ENCODE data around the gene NPC1. TPM values are rescaled to one million over a fixed set of nuclear protein-coding genes. Genes with fewer than 3 reads are reported as not detected.
"Not testable (repeated sequence)": the region's sequence is repeated elsewhere in the genome, so short reads cannot be mapped to it uniquely, and the experiment has no call there.

Gene NPC1
- total and polyA plus RNA-seq, 8 donors: 7.6 to 219 (median 59.3) TPM

DNA sequence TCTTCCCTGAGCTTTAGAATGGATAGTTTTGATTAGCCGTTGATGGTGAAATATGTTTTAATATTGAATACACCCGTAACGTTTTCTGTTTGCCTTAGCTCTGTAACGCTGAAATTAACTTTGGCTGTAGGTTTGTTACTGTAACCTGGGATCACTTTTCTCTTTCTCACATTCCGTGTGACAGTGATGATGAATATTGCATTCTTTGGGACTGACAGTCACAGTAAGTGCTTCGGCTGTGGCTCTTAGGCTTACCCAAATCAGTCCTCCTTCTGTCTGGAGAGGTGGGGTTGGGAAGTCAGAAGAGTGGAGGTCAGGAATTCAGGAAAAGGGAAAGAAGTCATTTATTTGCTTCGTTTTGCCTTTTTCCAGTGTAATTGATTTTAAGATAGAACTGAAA, 65.0 kb downstream of the NPC1 start:
- TF ChIP-seq EP300 (IDR thresholded peaks at IDR 0.05) (no peak), POLR2A (IDR thresholded peaks at IDR 0.05) (no peak), POLR2AphosphoS5 (IDR thresholded peaks at IDR 0.05) (no peak)
- TF ChIP-seq, protein P1, sequence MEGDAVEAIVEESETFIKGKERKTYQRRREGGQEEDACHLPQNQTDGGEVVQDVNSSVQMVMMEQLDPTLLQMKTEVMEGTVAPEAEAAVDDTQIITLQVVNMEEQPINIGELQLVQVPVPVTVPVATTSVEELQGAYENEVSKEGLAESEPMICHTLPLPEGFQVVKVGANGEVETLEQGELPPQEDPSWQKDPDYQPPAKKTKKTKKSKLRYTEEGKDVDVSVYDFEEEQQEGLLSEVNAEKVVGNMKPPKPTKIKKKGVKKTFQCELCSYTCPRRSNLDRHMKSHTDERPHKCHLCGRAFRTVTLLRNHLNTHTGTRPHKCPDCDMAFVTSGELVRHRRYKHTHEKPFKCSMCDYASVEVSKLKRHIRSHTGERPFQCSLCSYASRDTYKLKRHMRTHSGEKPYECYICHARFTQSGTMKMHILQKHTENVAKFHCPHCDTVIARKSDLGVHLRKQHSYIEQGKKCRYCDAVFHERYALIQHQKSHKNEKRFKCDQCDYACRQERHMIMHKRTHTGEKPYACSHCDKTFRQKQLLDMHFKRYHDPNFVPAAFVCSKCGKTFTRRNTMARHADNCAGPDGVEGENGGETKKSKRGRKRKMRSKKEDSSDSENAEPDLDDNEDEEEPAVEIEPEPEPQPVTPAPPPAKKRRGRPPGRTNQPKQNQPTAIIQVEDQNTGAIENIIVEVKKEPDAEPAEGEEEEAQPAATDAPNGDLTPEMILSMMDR (IDR thresholded peaks at IDR 0.05): no peak

DNA sequence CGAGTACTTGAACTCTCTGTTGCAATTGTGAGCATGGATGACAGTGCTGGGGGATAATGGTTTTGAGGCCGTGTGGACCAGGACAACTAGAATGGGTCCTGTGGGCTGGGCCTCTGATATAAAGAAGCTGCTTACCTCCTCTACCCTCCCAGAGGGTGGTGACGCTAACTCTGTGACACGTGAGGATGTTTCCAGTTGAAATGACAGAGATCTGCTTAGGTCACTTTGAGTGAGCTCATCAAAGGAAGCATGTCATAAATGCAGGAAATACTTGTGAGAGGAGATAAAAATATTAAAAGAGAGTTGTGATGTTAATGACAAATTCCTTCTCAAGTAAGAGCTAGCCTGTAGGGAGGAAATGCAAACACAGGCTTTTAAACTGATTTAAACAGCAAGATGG, 66.6 kb downstream of the NPC1 start:
- H3K27ac ChIP-seq: no peak overlapping the region
- H3K9me3 ChIP-seq: no peaks in the 10 kb centered on the region
- TF ChIP-seq POLR2AphosphoS5 (IDR thresholded peaks at IDR 0.05) (no peak), EP300 (IDR thresholded peaks at IDR 0.05) (no peak), POLR2A (IDR thresholded peaks at IDR 0.05) (no peak)
- TF ChIP-seq, protein P1 (IDR thresholded peaks at IDR 0.05): no peak
- H3K36me3 ChIP-seq: peaks cover 65 to 100% (median 99%) of the 10 kb centered on the region in 4 donors
- WGBS, 5 donors: 76 to 87% (median 82%) methylated on average over 4 of the region's 4 CpGs
- no peak for DNase-seq
- no peak overlapping the region for H3K4me3 ChIP-seq
- intact Hi-C loops (cut with DNase I; ENCODE audit: low total_unique reads): no loop called here
- H3K27me3 ChIP-seq: no peaks in the 10 kb centered on the region
- H3K4me1 ChIP-seq: peaks cover 0 to 13% (median 8%) of the 10 kb centered on the region in 4 donors

More for the DNA sequence above, 65.0 kb downstream of the NPC1 start:
- 81 to 88% (median 82%) methylated on average over 7 of the region's 7 CpGs for WGBS, 5 donors
- no peak for DNase-seq
- H3K9me3 ChIP-seq: no peaks in the 10 kb centered on the region
- intact Hi-C loops (cut with DNase I; ENCODE audit: low total_unique reads): no loop called here
- H3K27me3 ChIP-seq: no peaks in the 10 kb centered on the region
- H3K4me1 ChIP-seq: peaks cover 0 to 8% (median under 1%) of the 10 kb centered on the region in 4 donors
- H3K4me3 ChIP-seq: no peak overlapping the region
- H3K36me3 ChIP-seq: peaks cover 79 to 100% (median 100%) of the 10 kb centered on the region in 4 donors
- peak overlapping the region in 1 of 5 donors; percentile 6 for H3K27ac ChIP-seq

DNA sequence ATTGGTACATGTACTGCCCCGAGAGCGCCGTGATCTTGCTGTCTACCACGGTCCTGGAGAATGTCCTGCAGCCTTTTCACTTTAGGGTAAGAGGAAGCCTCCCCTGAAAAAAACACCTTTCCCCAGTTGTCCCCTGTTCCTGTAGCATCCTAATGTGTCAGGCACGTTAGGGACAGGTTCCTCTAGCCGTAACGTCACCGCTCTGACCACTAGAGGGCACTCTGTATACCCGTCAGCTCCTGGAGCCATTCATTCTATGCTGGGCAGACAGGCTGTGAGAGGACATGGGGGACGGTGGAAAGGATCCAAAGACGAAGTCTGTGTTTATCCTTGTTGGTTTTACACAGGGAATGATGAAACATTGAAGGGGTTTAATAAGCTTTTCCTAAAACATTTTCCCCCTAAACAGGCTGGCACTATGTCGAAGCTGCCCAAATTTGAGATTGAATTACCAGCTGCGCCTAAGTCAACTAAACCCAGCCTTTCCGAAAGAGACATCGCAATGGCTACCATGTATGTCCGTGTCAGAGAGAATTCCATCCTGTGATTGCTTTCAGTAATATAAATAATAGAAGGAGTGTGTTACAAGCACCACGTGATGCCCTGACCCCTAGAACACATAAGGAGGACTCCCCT, 70.3 kb downstream of the NPC1 start:
- Histone ChIP-seq H3K9me3 (no peaks in the 10 kb centered on the region), H3K36me3 (peaks cover 38 to 98% (median 95%) of the 10 kb centered on the region in 4 donors), H3K4me1 (peaks cover 0 to 14% (median 8%) of the 10 kb centered on the region in 4 donors), H3K27me3 (no peaks in the 10 kb centered on the region), H3K27ac (no peak overlapping the region), H3K4me3 (no peak overlapping the region)
- TF ChIP-seq POLR2A (IDR thresholded peaks at IDR 0.05) (no peak), POLR2AphosphoS5 (IDR thresholded peaks at IDR 0.05) (peak in 1 of 3 donors; percentile 74)
- TF ChIP-seq, protein P1 (IDR thresholded peaks at IDR 0.05): peak in 5 of 7 experiments; percentile 71 to 79 (median 72)
- intact Hi-C loops (cut with DNase I; ENCODE audit: low total_unique reads): no loop called here
- WGBS, 5 donors: 39 to 45% (median 43%) methylated on average over 17 of the region's 17 CpGs
- DNase-seq: peak; percentile 77 to 92

DNA sequence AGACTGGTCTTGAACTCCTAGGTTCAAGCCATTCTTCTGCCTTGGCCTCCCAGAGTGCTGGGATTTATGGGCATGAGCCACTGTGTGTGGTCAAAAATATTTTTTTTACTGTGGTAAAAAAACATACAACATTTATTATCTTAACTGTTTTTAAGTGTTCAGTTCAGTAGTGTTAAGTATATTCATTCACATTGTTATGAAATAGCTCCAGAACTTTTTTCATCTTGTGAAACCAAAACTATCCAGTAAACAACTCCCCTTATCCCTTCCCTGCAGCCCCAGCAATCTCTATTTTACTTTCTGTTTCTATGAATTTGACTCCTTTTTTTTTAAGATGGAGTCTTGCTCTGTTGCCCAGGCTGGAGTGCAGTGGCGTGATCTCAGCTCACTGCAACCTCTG, 73.7 kb downstream of the NPC1 start:
- intact Hi-C loops (cut with DNase I; ENCODE audit: low total_unique reads): no loop called here
- Histone ChIP-seq H3K9me3 (no peaks in the 10 kb centered on the region), H3K36me3 (peaks cover 23 to 98% (median 94%) of the 10 kb centered on the region in 4 donors)

DNA sequence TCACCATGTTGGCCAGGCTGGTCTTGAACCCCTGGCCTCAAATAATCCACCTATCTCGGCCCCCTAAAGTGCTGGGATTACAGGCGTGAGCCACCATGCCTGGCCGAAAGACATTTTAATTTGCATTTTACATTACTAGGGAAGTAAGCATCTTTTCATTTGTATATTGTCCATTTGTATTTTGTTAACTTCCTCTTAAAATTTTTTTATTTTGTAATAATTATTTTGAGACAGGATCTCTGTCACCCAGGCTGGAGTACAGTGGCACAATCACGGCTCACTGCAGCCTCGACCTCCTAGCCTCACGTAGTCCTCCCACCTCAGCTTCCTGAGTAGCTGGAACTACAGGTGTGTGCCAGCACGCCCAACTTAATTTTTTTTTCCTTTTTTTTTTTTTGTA, 74.1 kb downstream of the NPC1 start:
- H3K9me3 ChIP-seq; intact Hi-C loops (cut with DNase I; ENCODE audit: low total_unique reads); H3K27me3 ChIP-seq; DNase-seq; H3K4me3 ChIP-seq; H3K27ac ChIP-seq: not testable (repeated sequence)
- 86 to 91% (median 90%) methylated on average over 7 of the region's 7 CpGs for WGBS, 5 donors
- Histone ChIP-seq H3K36me3 (peaks cover 23 to 98% (median 94%) of the 10 kb centered on the region in 4 donors), H3K4me1 (peaks cover 0 to 22% (median 10%) of the 10 kb centered on the region in 4 donors)

More for the DNA sequence above, 73.7 kb downstream of the NPC1 start:
- Histone ChIP-seq H3K27ac (no peak overlapping the region), H3K4me3 (no peak overlapping the region), H3K27me3 (no peaks in the 10 kb centered on the region), H3K4me1 (peaks cover 0 to 18% (median 10%) of the 10 kb centered on the region in 4 donors)
- TF ChIP-seq EP300 (IDR thresholded peaks at IDR 0.05) (no peak), POLR2A (IDR thresholded peaks at IDR 0.05) (no peak), POLR2AphosphoS5 (IDR thresholded peaks at IDR 0.05) (no peak)
- TF ChIP-seq, protein P1 (IDR thresholded peaks at IDR 0.05): no peak
- WGBS, 5 donors: 94 to 100% (median 100%) methylated on average over 1 of the region's 1 CpG
- DNase-seq: no peak

DNA sequence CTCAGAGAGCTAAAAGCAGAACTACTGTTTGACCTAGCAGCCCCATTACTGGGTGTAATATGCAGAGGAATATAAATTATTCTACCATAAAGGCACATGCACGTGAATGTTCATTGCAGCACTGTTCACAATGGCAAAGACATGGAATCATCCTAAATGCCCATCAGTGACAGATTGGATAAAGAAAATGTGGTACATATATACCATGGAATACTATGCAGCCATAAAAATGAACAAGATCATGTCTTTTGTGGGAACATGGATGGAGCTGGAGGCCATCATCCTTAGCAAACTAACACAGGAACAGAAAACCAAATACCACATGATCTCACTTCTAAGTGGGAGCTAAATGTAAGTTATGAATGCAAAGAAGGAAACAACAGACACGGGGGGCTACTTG, 75.4 kb downstream of the NPC1 start:
- H3K27ac ChIP-seq; intact Hi-C loops (cut with DNase I; ENCODE audit: low total_unique reads); DNase-seq; H3K4me3 ChIP-seq; H3K9me3 ChIP-seq; H3K27me3 ChIP-seq: not testable (repeated sequence)
- Histone ChIP-seq H3K36me3 (peaks cover 21 to 95% (median 91%) of the 10 kb centered on the region in 4 donors), H3K4me1 (peaks cover 0 to 28% (median 11%) of the 10 kb centered on the region in 4 donors)
- WGBS, 5 donors: 95 to 100% (median 96%) methylated on average over 2 of the region's 2 CpGs

Data from stomach (tissue), 9 donors.